Mesenteric fat pad (tissue), 1 donor: Measurements from ENCODE around the gene MYO1E. TPM values are rescaled to one million over a fixed set of nuclear protein-coding genes. Genes with fewer than 3 reads are reported as not detected.
"Not testable (repeated sequence)": the region's sequence is repeated elsewhere in the genome, so short reads cannot be mapped to it uniquely, and the experiment has no call there.

Experiments used
- DNase-seq: peaks from one replicate; pipeline ENCODE4 v3.0.0-alpha.2; 2020; ENCODE audit warnings: low spot score
- long read RNA-seq: library from polyadenylated mRNA; unstranded; transcript quantifications from one replicate; pipeline ENCODE4 v2.0.0, GENCODE V29; 2020
- total RNA-seq: library from RNA; stranded (reverse); fragmentation: NEBNext Ultra II Directional; extraction: Animal tissue kit (Norgen Biotek cat#: 25700); gene quantifications from one replicate; pipeline ENCODE4 v1.2.1, GENCODE V29; 2021
- donor health status: DM: yes; HTN: yes; CAD: no.

Gene MYO1E
- total RNA-seq: 68.7 TPM
- long read RNA-seq, partial matches to known transcripts: 27 of 59 reads
- long read RNA-seq, other reads (novel, unspliced or antisense): 32 of 59 reads

- peak; percentile 93 for DNase-seq
Measured at GRCh38 chr15:59372352-59373211, at the start of gene MYO1E. Gene MYO1E (minus strand): TSS chr15:59372871. CDS start chr15:59372500, 371 bp downstream.

DNA sequence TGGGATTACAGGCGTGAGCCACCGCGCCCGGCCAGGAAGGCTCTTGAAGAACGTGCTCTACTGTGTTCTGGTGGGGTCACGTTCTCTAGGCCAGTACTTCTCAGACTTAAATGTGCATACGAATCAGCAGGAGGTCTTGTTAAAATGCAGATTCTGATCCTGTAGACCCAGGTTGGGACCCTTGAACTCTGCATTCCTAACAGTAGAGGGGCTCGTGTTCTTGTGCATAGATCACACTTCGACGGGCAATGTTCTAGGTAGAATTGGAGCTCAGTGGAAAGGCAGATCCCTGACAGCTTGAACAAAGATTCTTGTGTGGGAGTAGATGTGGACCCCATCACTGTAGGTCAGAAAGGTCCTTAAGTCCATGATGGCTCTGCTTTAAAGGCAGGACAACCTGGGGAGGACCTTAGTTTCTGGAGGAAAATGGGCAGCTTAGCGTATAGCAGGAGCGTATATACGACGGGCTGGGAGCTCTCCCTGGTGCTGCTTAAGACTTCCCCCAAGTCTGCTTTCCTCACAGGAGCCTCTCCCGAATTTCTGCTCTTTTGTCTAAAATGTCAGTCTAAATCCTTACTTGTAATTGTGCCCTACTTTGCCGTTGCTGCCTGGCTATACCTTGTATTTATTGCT, 48.4 kb upstream of the MYO1E start:
- DNase-seq: no peak

DNA sequence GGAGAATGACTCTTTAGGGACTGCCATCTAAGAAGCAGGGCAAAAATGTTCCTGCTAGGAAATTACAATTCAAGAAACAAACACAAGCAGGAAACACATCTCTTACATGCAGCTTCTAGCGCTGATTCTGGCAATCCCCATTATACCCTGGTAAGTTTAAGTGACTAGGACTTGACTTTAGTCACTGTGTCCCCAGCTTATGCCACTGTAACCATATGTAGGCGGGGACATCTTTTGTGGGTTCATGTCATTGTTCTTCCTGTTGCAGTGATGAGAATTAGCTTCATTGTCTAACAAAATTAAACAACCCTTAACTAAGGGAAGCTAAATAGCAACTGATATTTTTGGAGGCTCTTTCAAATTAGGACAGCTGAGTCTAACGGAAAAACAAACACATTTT, 47.4 kb upstream of the MYO1E start:
- DNase-seq: no peak

- DNase-seq: no peak
Measured at GRCh38 chr15:59419170-59419569, 46.5 kb upstream of the MYO1E start.

DNA sequence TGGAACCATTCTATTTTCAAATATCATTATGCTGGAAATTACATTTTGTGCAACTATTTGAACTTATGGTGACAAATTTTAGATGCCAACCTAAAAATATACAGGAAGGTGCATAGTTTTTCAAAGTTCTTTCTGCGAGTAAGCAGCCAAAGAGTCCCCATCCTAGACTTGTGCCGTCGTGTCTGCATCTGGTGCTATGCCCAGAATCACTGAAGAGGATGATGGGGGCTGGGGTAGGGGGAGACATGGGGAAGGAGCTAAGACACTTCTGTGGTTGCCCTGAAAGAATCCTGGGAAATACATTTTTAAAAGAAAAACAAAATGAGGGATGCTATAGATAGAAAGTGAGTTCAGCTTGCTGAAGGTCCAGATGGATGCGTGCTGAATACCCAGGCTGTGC, 44.1 kb upstream of the MYO1E start:
- no peak for DNase-seq

- no peak for DNase-seq
Measured at GRCh38 chr15:59413577-59413976, 40.9 kb upstream of the MYO1E start.

GRCh38 chr15:59410391-59410896, 37.8 kb upstream of the MYO1E start:
- DNase-seq: no peak

DNA sequence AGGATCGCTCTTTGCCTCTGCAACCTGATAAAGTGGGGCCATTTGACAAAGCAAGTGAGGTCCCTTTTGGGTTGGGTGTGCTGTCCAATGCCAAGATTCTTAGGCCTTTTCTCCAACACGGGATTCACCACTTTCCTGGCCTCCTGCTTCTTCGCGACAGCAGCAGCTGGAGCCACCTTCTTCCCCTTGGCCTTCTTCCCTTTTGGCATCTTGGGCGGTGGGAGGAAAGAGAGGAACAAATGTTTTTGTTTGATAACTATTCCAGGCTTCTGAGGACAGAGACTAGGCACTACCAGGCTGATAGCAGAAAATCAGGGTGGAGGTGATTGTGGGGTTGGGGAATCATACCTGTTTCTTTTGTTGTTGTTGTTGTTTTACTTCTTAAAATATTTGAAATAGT, 35.3 kb upstream of the MYO1E start:
- no peak for DNase-seq

DNA sequence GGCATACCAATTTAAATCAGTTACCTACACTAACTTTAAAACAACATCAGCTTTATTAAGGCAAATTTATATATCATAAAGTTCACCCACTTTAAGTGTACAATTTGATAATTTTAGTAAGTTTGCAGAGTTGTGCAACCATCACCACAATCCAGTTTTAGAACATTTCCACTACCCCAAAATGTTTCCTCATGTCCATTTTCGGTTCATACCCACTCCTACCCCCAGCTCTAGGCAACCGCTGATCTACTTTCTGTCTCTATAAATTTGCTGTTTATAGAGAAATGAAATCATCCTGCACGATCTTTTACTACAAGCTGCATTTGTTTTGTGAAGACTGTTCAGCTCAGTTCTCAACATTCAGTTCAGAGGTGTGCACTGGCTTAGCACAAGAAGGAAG, 33.8 kb upstream of the MYO1E start:
- no peak for DNase-seq

DNA sequence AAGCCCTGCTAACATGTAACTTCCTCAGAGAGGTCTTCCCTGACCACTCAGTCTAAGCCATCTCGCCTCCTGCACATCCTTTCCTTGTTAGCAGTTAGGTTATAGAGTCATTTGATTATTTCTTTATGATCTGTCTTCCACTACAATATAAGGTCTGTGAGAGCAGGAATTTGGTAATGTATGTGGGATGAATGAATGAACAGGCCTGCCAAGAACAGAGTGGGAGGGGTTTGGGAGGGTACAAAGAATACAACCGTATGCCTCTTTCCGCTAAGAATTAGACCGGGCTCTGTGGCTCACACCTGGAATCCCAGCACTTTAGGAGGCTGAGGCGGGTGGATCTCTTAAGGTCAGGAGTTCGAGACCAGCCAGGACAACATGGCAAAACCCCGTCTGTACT, 32.4 kb upstream of the MYO1E start:
- no peak for DNase-seq

DNA sequence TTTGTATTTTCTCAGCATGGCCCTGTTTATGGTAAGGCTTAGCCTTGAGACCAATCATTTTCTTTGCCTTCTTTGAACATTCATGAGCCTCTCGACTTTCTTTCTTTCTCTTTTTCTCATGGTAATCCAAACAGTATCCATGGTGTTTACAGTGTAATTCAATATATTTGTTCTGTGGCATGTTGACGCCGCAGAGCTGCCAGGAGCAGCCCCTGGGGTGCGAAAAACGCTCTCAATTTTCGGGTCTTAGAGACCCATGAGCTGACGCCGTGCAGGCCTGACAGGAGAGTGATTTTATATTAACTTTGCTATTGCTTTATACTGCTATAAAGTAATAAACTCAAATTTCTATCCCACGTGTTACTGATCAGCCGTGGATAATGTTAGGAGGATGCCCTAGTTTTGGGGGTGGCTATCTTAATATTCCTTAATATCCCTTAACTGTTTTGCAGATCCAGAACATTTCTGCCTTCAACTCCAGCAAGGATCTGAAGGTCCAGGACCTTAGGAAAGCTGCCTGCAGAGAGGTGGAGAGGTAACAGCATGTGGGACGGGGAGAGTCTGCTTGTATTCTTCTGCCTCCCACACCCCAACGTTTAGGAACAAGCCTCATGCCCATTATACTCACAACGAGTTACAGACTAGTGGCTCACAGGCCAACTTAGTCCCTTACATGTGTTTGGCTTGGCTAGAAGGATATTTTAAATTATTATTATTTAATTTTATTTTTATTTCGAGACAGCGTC, 29.3 kb upstream of the MYO1E start:
- no peak for DNase-seq

DNA sequence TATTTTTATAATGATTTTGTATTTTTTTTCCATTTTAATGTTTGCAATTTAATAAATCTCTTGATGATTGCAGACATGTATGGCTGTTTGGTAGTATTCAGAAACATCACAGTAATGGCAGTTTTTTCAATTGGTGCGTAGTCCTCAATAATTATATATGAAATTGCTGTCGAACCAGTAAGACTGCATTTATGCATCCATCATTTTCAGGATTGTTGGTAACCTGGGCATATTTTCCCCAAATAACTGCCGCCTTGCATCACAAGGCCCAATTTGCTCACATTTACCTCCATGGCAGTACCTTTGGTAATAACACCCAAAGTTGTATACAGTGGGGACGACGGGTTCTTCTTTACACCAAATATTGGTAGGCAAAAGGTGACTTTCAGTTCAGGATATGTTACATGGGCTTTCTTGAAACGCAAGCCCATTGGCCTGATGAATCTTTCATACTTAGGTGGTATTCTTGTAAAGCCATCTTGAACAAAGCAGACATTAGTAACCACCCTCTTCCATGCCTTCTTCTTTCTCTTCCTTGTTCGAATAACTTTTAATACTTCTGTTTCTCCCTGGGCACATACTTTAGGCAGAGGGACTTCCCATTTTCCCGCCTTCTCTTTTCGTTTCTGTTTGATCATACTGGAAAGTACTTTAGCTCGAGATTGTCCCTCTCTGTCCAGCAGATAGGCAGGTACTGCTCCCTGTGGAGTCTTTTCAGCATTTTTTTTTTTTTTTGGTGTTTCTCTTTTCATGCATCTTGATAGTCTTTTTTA, 28.6 kb upstream of the MYO1E start:
- not testable (repeated sequence) for DNase-seq

- DNase-seq: no peak
Measured at GRCh38 chr15:59400103-59400813, 27.6 kb upstream of the MYO1E start.

DNA sequence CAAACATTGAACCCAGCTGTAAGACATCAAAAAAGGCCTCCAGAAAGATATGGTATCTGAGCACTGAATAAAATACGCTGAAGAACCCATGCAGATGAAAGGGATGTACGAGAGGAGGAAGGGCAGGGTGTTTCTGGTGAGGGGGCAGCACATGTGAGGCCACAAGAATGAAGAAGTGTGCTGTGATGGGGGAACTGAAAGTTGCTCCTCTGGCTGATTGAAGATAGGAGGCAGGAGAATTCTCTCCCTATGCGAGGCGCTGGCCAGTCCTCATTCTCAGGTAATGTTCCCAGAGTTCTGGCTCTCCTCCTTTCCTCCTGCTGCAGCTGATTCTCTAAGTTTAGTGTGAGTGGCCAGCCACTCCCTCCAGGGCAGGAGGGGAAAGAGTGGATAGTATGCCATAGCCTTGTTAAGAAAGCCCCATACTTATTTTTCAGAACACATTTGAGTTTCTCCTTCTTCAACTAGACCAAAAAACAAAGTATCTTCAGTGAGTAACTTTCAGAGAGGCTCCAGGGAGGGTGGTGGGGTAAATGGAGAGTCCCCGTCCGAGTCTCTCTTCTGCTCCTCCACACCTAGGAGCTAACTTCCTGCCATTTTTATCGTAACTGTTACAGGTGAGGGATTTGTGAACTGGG, 26.9 kb upstream of the MYO1E start:
- DNase-seq: no peak

GRCh38 chr15:59398220-59398619, 25.5 kb upstream of the MYO1E start:
- no peak for DNase-seq

DNA sequence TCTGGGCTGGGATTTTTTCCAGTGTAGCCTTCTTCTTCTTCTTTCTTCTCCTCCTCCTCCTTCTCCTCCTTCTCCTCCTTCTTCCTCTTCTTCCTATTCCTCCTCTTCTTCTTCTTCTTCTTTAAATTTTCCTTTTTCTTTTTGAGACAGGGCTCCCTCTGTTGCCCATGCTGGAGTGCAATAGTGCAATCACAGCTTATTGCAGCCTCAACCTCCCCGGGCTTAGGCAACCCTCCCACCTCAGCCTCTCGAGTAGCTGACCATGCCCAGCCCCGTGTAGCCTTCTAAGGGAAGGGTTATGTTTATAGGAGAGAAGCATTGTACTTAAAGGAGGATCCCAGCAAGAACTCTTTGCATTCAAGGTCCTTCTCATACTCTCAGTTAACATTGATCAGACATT, 24.0 kb upstream of the MYO1E start:
- no peak for DNase-seq

DNA sequence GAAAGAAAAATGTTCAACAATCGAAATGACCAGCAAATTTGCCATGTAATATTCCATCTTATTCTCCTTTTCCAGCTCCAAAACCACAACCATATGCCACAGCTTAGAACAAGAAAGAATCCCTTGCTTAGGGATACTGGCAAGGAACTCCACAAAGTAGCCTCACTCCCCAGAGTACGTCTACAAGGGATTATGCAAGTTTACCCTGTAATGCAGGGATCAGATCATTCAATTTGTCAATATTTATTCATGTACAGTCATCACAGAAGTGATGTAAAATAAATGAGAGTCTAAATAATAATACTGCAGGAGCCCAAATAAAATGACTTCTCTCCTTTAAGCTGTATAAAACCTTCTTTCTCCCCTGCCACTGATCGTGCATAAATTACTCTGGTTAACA, 23.5 kb upstream of the MYO1E start:
- no peak for DNase-seq

DNA sequence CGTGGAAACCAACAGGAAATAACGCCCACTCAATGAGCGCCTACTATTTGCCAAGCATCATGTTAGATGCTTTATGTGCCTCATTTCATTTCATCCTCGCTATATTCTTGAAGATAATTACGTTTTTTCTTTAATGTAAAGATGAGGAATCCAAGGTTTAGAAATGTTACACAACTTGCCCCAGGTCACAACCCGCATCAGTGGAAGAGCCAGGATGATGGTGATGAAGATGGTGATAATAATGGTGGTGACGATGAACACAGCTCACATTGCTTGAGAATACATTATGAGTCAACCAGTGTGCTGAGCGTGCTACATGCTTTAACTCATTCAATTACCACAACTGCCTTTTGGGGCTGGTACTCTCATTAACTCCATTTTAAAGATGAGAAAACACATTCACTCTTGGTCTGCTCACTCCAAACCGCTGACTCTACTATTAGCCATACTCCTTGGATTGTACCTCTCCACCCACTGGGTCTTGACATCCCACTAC, 21.5 kb upstream of the MYO1E start:
- DNase-seq: no peak

GRCh38 chr15:59392299-59392698, 19.6 kb upstream of the MYO1E start:
- DNase-seq: no peak

DNA sequence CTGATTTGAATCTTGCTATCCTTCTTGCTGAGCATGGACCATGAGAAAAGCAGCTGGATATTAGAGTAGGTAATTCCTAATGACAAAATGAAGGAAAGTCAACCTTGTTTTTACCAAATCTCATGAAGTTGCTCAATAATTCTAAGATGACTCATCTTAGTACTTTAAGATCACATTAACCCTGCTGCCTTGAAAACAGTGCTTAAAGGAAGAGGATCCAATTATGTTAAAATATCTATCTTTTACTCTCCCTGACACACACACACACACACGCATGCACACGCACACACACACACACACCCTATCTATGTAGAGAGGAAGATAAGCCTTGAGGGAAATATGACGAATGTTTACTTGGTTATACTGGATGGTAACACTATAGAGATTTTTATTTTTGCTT, 16.0 kb upstream of the MYO1E start:
- no peak for DNase-seq
